K562 (cell line): ENCODE data around the gene USP7. TPM values are rescaled to one million over a fixed set of nuclear protein-coding genes. Genes with fewer than 3 reads are reported as not detected.

Experiments used
- ATAC-seq: fragments of 200-7000 bp; cut with Tn5 transposase; 3 replicates; pipeline ENCODE4 v1.9.1; 2020; ENCODE audit warnings: moderate library complexity
- BruUV-seq: library from RNA; stranded (reverse); fragments of 400-500 nt; replicated peaks from 2 replicates; lab custom pipeline; 2021; lab: Mats Ljungman, UMichigan
- CTCF ChIA-PET: fragments of 300-600 bp; formaldehyde crosslinking; extraction: SDS; loops from one replicate; lab custom pipeline; 2021; ENCODE audit warnings: low intra/inter-chr PET ratio; lab: Yijun Ruan, JAX
- POLR2A ChIA-PET: fragments of 300-600, 350-650 bp; sonication (Branson Sonifier 250); formaldehyde crosslinking; extraction: SDS; loops from one replicate; lab custom pipeline; 2021; ENCODE audit warnings: antibody characterized with exemption, inconsistent platforms; lab: Yijun Ruan, JAX
- DNase-seq, 4 experiments: peaks; one replicate each; pipeline versions ENCODE4 v3.0.0 to v3.0.0-alpha.2; 2011 to 2018; ENCODE audit warnings: low spot score in 3 of 4, mixed read lengths in 3 of 4; ENCODE audit errors: extremely low read depth in 1 of 4
- FAIRE-seq: peaks from 2 replicates; lab custom pipeline; 2011; peaks lifted over from hg19 to GRCh38; lab: Jason Lieb, UNC
- H2AFZ ChIP-seq: 2 replicates; pipeline ENCODE4 v1.6.0; 2011; ENCODE audit warnings: low read depth, low read length, control low read depth, inconsistent platforms
- H3K27ac ChIP-seq: fragments of 200-600 bp; 3 replicates; pipeline ENCODE4 v1.8.0; 2011; ENCODE audit warnings: low read depth, mild to moderate bottlenecking, control low read depth, inconsistent platforms, low read length, moderate library complexity, mixed read lengths; ENCODE audit errors: extremely low read depth
- H3K27me3 ChIP-seq, 2 experiments: fragments of 300-600 bp in 1 of 2; 2 replicates in 1 of 2; 3 replicates in 1 of 2; pipeline versions ENCODE4 v1.6.0 to v1.8.0; 2011; ENCODE audit warnings: inconsistent platforms in 2 of 2, low read length in 2 of 2, mild to moderate bottlenecking in 1 of 2, mixed read lengths in 1 of 2, moderate library complexity in 1 of 2; ENCODE audit not compliant: control insufficient read depth in 2 of 2, insufficient read depth in 2 of 2
- H3K36me3 ChIP-seq: fragments of 300-600 bp; 3 replicates; pipeline ENCODE4 v1.8.0; 2011; ENCODE audit warnings: mild to moderate bottlenecking, low read length, inconsistent platforms; ENCODE audit not compliant: control insufficient read depth, insufficient read depth
- H3K4me1 ChIP-seq, 2 experiments: fragments of 200-600 bp in 1 of 2; replicated peaks in 1 of 2; 2 replicates in 1 of 2; 3 replicates in 1 of 2; pipeline versions ENCODE4 v1.5.1 to v1.8.0; 2011; ENCODE audit warnings: inconsistent platforms in 2 of 2, low read length in 2 of 2, mild to moderate bottlenecking in 1 of 2, mixed read lengths in 1 of 2, moderate library complexity in 1 of 2; ENCODE audit not compliant: control insufficient read depth in 2 of 2, insufficient read depth in 2 of 2
- H3K4me2 ChIP-seq: 2 replicates; pipeline ENCODE4 v1.6.1; 2011; ENCODE audit warnings: low read length, control low read depth, inconsistent platforms, mixed read lengths; ENCODE audit not compliant: insufficient read depth
- H3K4me3 ChIP-seq: fragments of 200-600 bp; sonication (generic), shearing (Covaris generic); 2 replicates; pipeline ENCODE4 v1.5.1; 2016; ENCODE audit warnings: control low read depth, inconsistent platforms
- H3K79me2 ChIP-seq: fragments of 200-600 bp; 3 replicates; pipeline ENCODE4 v1.8.0; 2011; ENCODE audit warnings: low read length, inconsistent platforms; ENCODE audit not compliant: control insufficient read depth, insufficient read depth
- H3K9ac ChIP-seq, 2 experiments: 2 replicates each; pipeline versions ENCODE4 v1.6.0 to v1.6.1; 2011; ENCODE audit warnings: low read depth in 2 of 2, low read length in 2 of 2, control low read depth in 1 of 2, inconsistent platforms in 1 of 2, mild to moderate bottlenecking in 1 of 2, mixed read lengths in 1 of 2; ENCODE audit not compliant: insufficient read depth in 1 of 2
- H3K9me1 ChIP-seq: one replicate; pipeline ENCODE4 v1.6.0; 2011; ENCODE audit warnings: inconsistent platforms, mild to moderate bottlenecking, low read length, moderate library complexity; ENCODE audit not compliant: control insufficient read depth, insufficient read depth
- H3K9me3 ChIP-seq: replicated peaks from 2 replicates; pipeline ENCODE4 v1.5.1; 2011; ENCODE audit warnings: low read depth, low read length, inconsistent platforms; ENCODE audit not compliant: control insufficient read depth, insufficient read depth
- H4K20me1 ChIP-seq: replicated peaks from 2 replicates; pipeline ENCODE4 v1.6.1; 2011; ENCODE audit warnings: low read length, inconsistent platforms, mixed read lengths; ENCODE audit not compliant: control insufficient read depth, insufficient read depth
- BMI1 ChIP-seq: fragments of 150-350 bp; IDR thresholded peaks from 2 replicates; pipeline ENCODE4 v1.6.1; 2014; ENCODE audit warnings: low read length
- CCNT2 ChIP-seq: IDR thresholded peaks from 2 replicates; pipeline ENCODE4 v1.6.1; 2011; ENCODE audit warnings: borderline replicate concordance, low read depth, mild to moderate bottlenecking, moderate library complexity, mixed read lengths, low read length; ENCODE audit not compliant: insufficient read length; ENCODE audit errors: extremely low read depth
- CHD2 ChIP-seq: IDR thresholded peaks from 2 replicates; pipeline ENCODE4 v1.6.1; 2011; ENCODE audit warnings: low read depth, low read length
- DMBX1 ChIP-seq: fragments of 250-450 bp; sonication (Bioruptor Pico); IDR thresholded peaks from 2 replicates; pipeline ENCODE4 v1.8.0; 2022; ENCODE audit warnings: inconsistent platforms, mild to moderate bottlenecking, moderate library complexity, borderline replicate concordance
- GATAD2B ChIP-seq: fragments of 450-650 bp; IDR thresholded peaks from 2 replicates; pipeline ENCODE4 v1.6.1; 2017; ENCODE audit warnings: mild to moderate bottlenecking, borderline replicate concordance
- HIVEP1 ChIP-seq: fragments of 250-450 bp; sonication (Bioruptor Pico); IDR thresholded peaks from 2 replicates; pipeline ENCODE4 v1.4.0; 2020; ENCODE audit warnings: mild to moderate bottlenecking
- HNRNPH1 ChIP-seq: fragments of 200-400 bp; formaldehyde crosslinking; optimal IDR thresholded peaks from 2 replicates; pipeline ENCODE3; 2017; ENCODE audit warnings: low read depth, mild to moderate bottlenecking, low read length, moderate library complexity
- HNRNPL ChIP-seq: fragments of 200-400 bp; formaldehyde crosslinking; IDR thresholded peaks from 2 replicates; pipeline ENCODE4 v1.6.1; 2017; ENCODE audit warnings: low read depth, mild to moderate bottlenecking, low read length
- MEIS2 ChIP-seq: fragments of 450-650 bp; IDR thresholded peaks from 2 replicates; pipeline ENCODE4 v1.6.1; 2014; ENCODE audit warnings: mild to moderate bottlenecking; ENCODE audit not compliant: partially characterized antibody
- NEUROD1 ChIP-seq: fragments of 150-350 bp; IDR thresholded peaks from 2 replicates; pipeline ENCODE4 v1.6.1; 2014; ENCODE audit warnings: borderline replicate concordance, low read length, low read depth; ENCODE audit not compliant: partially characterized antibody
- NFE2 ChIP-seq: IDR thresholded peaks from 2 replicates; pipeline ENCODE4 v1.6.1; 2014; ENCODE audit warnings: antibody characterized with exemption, low read depth
- RBM17 ChIP-seq: fragments of 200-400 bp; formaldehyde crosslinking; IDR thresholded peaks from 2 replicates; pipeline ENCODE4 v1.6.1; 2017; ENCODE audit warnings: low read depth, mild to moderate bottlenecking, low read length, borderline replicate concordance
- SETDB1 ChIP-seq: IDR thresholded peaks from one replicate; pipeline ENCODE4 v1.6.1; 2012; ENCODE audit warnings: low read length, control low read depth, inconsistent platforms
- ZNF133 ChIP-seq: fragments of 250-450 bp; sonication (Bioruptor Pico); IDR thresholded peaks from 2 replicates; pipeline ENCODE4 v1.4.0; 2020; ENCODE audit warnings: mild to moderate bottlenecking
- WGBS: fragments of 100-300 bp; shearing (Covaris generic); methylation state at CpG from one replicate; pipeline ENCODE4 v1.1.6; 2016; ENCODE audit warnings: low coverage, mixed read lengths; ENCODE audit not compliant: insufficient coverage; ENCODE audit errors: missing lambda C conversion rate; 5-methylcytosine and 5-hydroxymethylcytosine counted together
- in situ Hi-C: fragments of 300-500 bp; cut with MboI; formaldehyde crosslinking; loops from 4 replicates; pipeline ENCODE4 v1.15.0; 2018; ENCODE audit warnings: inconsistent platforms, mixed read lengths
- intact Hi-C: fragments of 100-400 bp; cut with micrococcal nuclease; formaldehyde crosslinking; loops from 2 replicates; pipeline ENCODE4 v1.14.2; 2022
- polyA plus RNA-seq, 8 experiments: library from polyadenylated mRNA; depleted of rRNA in 4 of 8; stranded (reverse) in 5 of 8; unstranded in 3 of 8; fragments of >200 nt; fragmentation: Nextera tagmentation in 2 of 8; fragmentation: Illumina TruSeq in 1 of 8; extraction: Ambion mirVana in 2 of 8; extraction: Trizol in 1 of 8; gene quantifications; 2 replicates each; pipeline versions ENCODE4 v1.2.1 to v1.2.3, GENCODE V29; 2011 to 2014; ENCODE audit warnings: inconsistent platforms in 1 of 8, missing spikeins in 1 of 8
- total RNA-seq, 7 experiments: library from RNA; depleted of rRNA in 6 of 7; stranded (reverse); fragments of >200 nt in 6 of 7; fragmentation: Illumina TruSeq in 2 of 7; extraction: Trizol in 2 of 7; gene quantifications; 2 replicates each; pipeline versions ENCODE4 v1.2.1 to v1.2.3, GENCODE V29; 2011 to 2021; ENCODE audit warnings: low replicate concordance in 1 of 7
- TF ChIP-seq, protein P1 (sequence below): fragments of 450-650 bp; IDR thresholded peaks from 2 replicates; pipeline ENCODE4 v1.6.1; 2016
- TF ChIP-seq, protein P2 (sequence below): sonication (generic); formaldehyde crosslinking; IDR thresholded peaks from 2 replicates; pipeline ENCODE4 v1.8.0; 2022; ENCODE audit warnings: mild to moderate bottlenecking, missing genetic modification reagents
- TF ChIP-seq, protein P3 (sequence below), 2 experiments: IDR thresholded peaks in 1 of 2; conservative IDR thresholded peaks in 1 of 2; 2 replicates each; pipeline ENCODE4 v1.6.1; 2016; ENCODE audit warnings: low read depth in 2 of 2, mild to moderate bottlenecking in 1 of 2, missing compliant biosample characterization in 1 of 2, missing genetic modification characterization in 1 of 2, moderate library complexity in 1 of 2

The USP7 gene
- total and polyA plus RNA-seq, 9 of the 15 experiments (the other 6 are each of a cell fraction or from before 2014, with no cell fraction given), result 17.1 to 145 (median 57.9) TPM

DNA sequence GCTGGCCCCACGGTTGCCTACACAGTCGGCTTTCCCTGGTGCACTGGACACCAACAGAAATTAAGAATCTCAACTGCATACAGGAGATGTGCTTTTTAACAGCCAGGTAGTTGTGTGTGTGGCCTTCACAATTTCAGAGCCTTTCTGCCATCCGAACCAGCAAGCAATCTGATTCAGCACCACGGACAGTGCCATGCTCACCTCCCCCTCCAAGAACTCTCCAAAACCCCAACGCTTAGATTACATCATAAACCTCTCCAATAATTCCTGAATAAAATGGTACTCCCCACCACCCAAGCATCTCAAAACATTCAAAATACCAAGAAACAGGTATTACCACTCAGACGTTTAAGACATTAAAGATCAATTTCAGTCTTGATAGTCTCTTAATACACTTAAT is 31.8 kb downstream of the USP7 start (continued):
- TF ChIP-seq CCNT2 (no peak), ZNF133 (no peak), HNRNPL (no peak), HIVEP1 (CRISPR knock-in tag) (no peak), NEUROD1 (no peak), GATAD2B (no peak)

DNA sequence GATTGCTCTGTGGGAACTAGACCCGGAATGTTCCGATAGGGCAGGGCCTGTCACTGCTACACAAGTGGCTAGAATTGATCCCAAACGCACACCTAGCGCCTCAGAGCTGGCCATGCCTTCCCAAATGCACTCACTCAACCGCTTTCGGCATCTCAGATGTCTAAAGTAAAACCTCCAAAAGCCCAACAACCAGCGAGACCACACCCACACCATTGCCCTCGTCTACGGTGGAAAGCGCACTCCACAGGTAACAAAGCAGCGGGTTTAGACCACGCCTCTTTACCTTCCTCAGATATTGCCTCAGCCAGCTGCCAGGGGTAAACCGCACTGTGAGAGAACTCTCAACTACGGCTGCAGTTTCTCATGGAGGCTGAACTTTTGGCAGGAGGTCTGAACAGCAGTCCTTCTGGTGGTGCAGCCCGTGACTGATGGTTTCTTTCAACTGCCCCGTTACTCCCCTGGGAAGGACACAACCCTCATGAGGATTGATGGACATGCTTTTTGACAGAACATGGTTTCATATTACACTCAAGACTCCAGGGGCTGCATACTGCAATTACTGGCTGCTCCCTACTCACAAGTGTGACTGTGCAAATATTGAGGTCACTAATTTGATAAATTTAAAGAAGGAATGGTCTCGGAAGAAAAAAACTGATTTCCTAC is 34.5 kb downstream of the USP7 start:
- TF ChIP-seq, protein P1, sequence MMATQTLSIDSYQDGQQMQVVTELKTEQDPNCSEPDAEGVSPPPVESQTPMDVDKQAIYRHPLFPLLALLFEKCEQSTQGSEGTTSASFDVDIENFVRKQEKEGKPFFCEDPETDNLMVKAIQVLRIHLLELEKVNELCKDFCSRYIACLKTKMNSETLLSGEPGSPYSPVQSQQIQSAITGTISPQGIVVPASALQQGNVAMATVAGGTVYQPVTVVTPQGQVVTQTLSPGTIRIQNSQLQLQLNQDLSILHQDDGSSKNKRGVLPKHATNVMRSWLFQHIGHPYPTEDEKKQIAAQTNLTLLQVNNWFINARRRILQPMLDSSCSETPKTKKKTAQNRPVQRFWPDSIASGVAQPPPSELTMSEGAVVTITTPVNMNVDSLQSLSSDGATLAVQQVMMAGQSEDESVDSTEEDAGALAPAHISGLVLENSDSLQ, result peak; percentile 66
- TF ChIP-seq SETDB1 (no peak), DMBX1 (CRISPR knock-in tag) (no peak), RBM17 (no peak), MEIS2 (peak; percentile 76), BMI1 (no peak), CHD2 (no peak), NFE2 (0 out of 2 replicates have a peak, but pooled peaks have one; percentile 3), HNRNPH1 (no peak)
- TF ChIP-seq, protein P2, sequence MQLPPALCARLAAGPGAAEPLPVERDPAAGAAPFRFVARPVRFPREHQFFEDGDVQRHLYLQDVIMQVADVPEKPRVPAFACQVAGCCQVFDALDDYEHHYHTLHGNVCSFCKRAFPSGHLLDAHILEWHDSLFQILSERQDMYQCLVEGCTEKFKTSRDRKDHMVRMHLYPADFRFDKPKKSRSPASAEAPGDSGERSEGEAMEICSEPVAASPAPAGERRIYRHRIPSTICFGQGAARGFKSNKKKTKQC, result no peak
- TF ChIP-seq, protein P3, sequence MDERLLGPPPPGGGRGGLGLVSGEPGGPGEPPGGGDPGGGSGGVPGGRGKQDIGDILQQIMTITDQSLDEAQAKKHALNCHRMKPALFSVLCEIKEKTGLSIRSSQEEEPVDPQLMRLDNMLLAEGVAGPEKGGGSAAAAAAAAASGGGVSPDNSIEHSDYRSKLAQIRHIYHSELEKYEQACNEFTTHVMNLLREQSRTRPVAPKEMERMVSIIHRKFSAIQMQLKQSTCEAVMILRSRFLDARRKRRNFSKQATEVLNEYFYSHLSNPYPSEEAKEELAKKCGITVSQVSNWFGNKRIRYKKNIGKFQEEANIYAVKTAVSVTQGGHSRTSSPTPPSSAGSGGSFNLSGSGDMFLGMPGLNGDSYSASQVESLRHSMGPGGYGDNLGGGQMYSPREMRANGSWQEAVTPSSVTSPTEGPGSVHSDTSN (CRISPR knock-in tag; IDR thresholded peaks at IDR 0.05; ENCODE audit: low read depth), result no peak
- TF ChIP-seq, protein P3 (tag; conservative IDR thresholded peaks at IDR 0.05; ENCODE audit: low read depth), result peak; percentile 67
- TF ChIP-seq, all 486 proteins: peak for 4
- H3K9ac ChIP-seq, result no peak overlapping the region
- ChIA-PET POLR2A (interaction anchor here (0.6 to 0.8 kb wide), 2 partner anchors 80 to 1815 kb away, joined by 3 to 4 read pairs; partner anchors contain the start of gene NUBP1), CTCF (no interaction called here)
- peak; percentile 51; the same call in 1 of the 3 replicates for ATAC-seq
- peaks cover 49% of the 10 kb centered on the region for H3K36me3 ChIP-seq
- intact Hi-C loops, result no loop called here
- peaks cover 87% of the 10 kb centered on the region for H3K79me2 ChIP-seq
- no peak overlapping the region for H3K4me2 ChIP-seq
- no peaks in the 10 kb centered on the region for H3K9me3 ChIP-seq
- 85% methylated on average over 16 of the region's 17 CpGs for WGBS
- H3K27me3 ChIP-seq, result no peaks in the 10 kb centered on the region
- in situ Hi-C loops, result no loop called here
- BruUV-seq, result no TSS peak
- peaks cover 44% of the 10 kb centered on the region for H4K20me1 ChIP-seq
- H3K4me1 ChIP-seq, result peaks cover 0 to 8% of the 10 kb centered on the region in 2 experiments; a peak in 1 of 5 replicates
- H2AFZ ChIP-seq, result no peak overlapping the region
- H3K27ac ChIP-seq, result no peak overlapping the region
- no peak for DNase-seq
- no peak for FAIRE-seq
- H3K4me3 ChIP-seq, result no peak overlapping the region
- peaks cover 4% of the 10 kb centered on the region for H3K9me1 ChIP-seq
